ENCODE results near the gene ADGRG4. TPM values are rescaled to one million over a fixed set of nuclear protein-coding genes. Genes with fewer than 3 reads are reported as not detected.

Gene ADGRG4
- total and polyA plus RNA-seq, 2 of the 8 experiments (the other 6 are each of a cell fraction or from before 2014, with no cell fraction given), result not detected

GRCh38 chrX:136307471-136307870, 6.7 kb downstream of the ADGRG4 start:
- Histone ChIP-seq H2BK120ac (replicated peaks; ENCODE audit: low read depth, low read length) (no peak overlapping the region), H3K18ac (ENCODE audit: extremely low read depth, low read length) (no peak overlapping the region), H2AFZ (ENCODE audit: low read length) (no peak overlapping the region), H2BK5ac (ENCODE audit: low read depth, low read length) (no peak overlapping the region), H4K91ac (replicated peaks; ENCODE audit: insufficient read length, low read length) (no peak overlapping the region), H3K79me2 (ENCODE audit: control insufficient read depth in 1 of 2, insufficient read depth in 2 of 2, low read length in 2 of 2) (no peaks in the 10 kb centered on the region), H3K27ac (ENCODE audit: low read depth, low read length) (no peak overlapping the region), H3K23me2 (ENCODE audit: low read depth, low read length) (no peaks in the 10 kb centered on the region), H3K4me3 (ENCODE audit: extremely low read depth in 1 of 4, insufficient read depth in 2 of 4, low read depth in 3 of 4, low read length in 4 of 4) (no peak overlapping the region), H3K14ac (ENCODE audit: insufficient read length) (no peak overlapping the region), H4K8ac (ENCODE audit: extremely low read depth, insufficient read depth, low read length) (no peak overlapping the region), H2BK12ac (ENCODE audit: low read depth, low read length) (no peak overlapping the region), H3K56ac (replicated peaks; ENCODE audit: insufficient read length, low read depth, low read length) (no peak overlapping the region), H2BK15ac (ENCODE audit: low read length) (no peak overlapping the region), H3K79me1 (ENCODE audit: low read depth, low read length) (no peaks in the 10 kb centered on the region), H4K20me1 (replicated peaks in 1 of 2; ENCODE audit: control insufficient read depth in 1 of 2, insufficient read depth in 2 of 2, low read length in 2 of 2) (no peaks in the 10 kb centered on the region), H3K9ac (replicated peaks in 1 of 4; ENCODE audit: extremely low read depth in 1 of 4, low read depth in 3 of 4, low read length in 3 of 4) (no peak overlapping the region), H2BK20ac (ENCODE audit: low read length) (no peak overlapping the region), H3K4me2 (ENCODE audit: insufficient read depth in 1 of 2, low read depth in 2 of 2, low read length in 2 of 2) (no peak overlapping the region), H3K23ac (ENCODE audit: insufficient read length) (no peak overlapping the region), H2AK5ac (ENCODE audit: low read depth, low read length) (no peak overlapping the region), H3K9me3 (ENCODE audit: insufficient read depth in 2 of 2, low read depth in 1 of 2, low read length in 1 of 2) (no peaks in the 10 kb centered on the region), H3K4ac (replicated peaks; ENCODE audit: insufficient read length, low read depth, low read length) (no peak overlapping the region), H4K5ac (ENCODE audit: insufficient read length, low read depth, low read length) (no peak overlapping the region), H3K4me1 (replicated peaks in 1 of 4; ENCODE audit: control insufficient read depth in 3 of 4, insufficient read depth in 4 of 4, low read length in 3 of 4) (no peaks in the 10 kb centered on the region), H3K27me3 (replicated peaks in 1 of 4; ENCODE audit: control insufficient read depth in 3 of 4, extremely low read depth in 1 of 4, insufficient read depth in 3 of 4, low read length in 3 of 4) (no peaks in the 10 kb centered on the region), H3K36me3 (ENCODE audit: control insufficient read depth in 2 of 4, insufficient read depth in 4 of 4, low read length in 3 of 4) (no peaks in the 10 kb centered on the region)
- POLR2A ChIA-PET (ENCODE audit: partially characterized antibody), result no interaction called here
- WGBS, 2 experiments (ENCODE audit: extremely low coverage in 1 of 2, insufficient coverage in 1 of 2, insufficient read length in 1 of 2, insufficient replicate concordance in 2 of 2, low coverage in 1 of 2, low lambda C conversion rate in 2 of 2, missing lambda C conversion rate in 1 of 2), result 67% methylated on average over 1 of the region's 1 CpG; no CpG with 5 or more reads in 1 of the 2 experiments
- no peak for TF ChIP-seq BRCA1 (IDR thresholded peaks at IDR 0.05; ENCODE audit: low read depth, low read length)
- no peak for TF ChIP-seq TEAD4 (IDR thresholded peaks at IDR 0.05; ENCODE audit: low read depth, low read length)
- no peak for TF ChIP-seq RFX5 (IDR thresholded peaks at IDR 0.05; ENCODE audit: borderline replicate concordance, low read depth, low read length)
- TF ChIP-seq RBBP5 (IDR thresholded peaks at IDR 0.05; ENCODE audit: borderline replicate concordance, low read depth, low read length), result no peak
- TF ChIP-seq NANOG (IDR thresholded peaks at IDR 0.05; ENCODE audit: insufficient read depth, low read depth, low read length, poor library complexity, severe bottlenecking), result no peak
- no peak for TF ChIP-seq TCF12 (IDR thresholded peaks at IDR 0.05; ENCODE audit: low read depth, low read length)
- TF ChIP-seq, protein P1, sequence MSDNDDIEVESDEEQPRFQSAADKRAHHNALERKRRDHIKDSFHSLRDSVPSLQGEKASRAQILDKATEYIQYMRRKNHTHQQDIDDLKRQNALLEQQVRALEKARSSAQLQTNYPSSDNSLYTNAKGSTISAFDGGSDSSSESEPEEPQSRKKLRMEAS (IDR thresholded peaks at IDR 0.05), result no peak
- no peak for TF ChIP-seq GTF2F1 (IDR thresholded peaks at IDR 0.05; ENCODE audit: borderline replicate concordance, low read depth, low read length)
- TF ChIP-seq CTBP2 (IDR thresholded peaks at IDR 0.05; ENCODE audit: borderline replicate concordance, insufficient read depth, insufficient read length, low read length), result no peak
- no peak for FAIRE-seq
- CTCF ChIA-PET (ENCODE audit: partially characterized antibody), result interaction anchor here (0.6 to 1.3 kb wide), 2 partner anchors 36 to 148 kb away, joined by 3 to 4 read pairs; no protein-coding TSS in a partner anchor
- DNase-seq (ENCODE audit: low read depth in 1 of 2, low spot score in 2 of 2), result no peak
